ENCODE results near the gene PHYKPL. TPM values are rescaled to one million over a fixed set of nuclear protein-coding genes. Genes with fewer than 3 reads are reported as not detected.
"Not testable (repeated sequence)": the region's sequence is repeated elsewhere in the genome, so short reads cannot be mapped to it uniquely, and the experiment has no call there.

The PHYKPL gene
- total RNA-seq, 1 donor from 2014 or later, result 95.4 TPM

DNA sequence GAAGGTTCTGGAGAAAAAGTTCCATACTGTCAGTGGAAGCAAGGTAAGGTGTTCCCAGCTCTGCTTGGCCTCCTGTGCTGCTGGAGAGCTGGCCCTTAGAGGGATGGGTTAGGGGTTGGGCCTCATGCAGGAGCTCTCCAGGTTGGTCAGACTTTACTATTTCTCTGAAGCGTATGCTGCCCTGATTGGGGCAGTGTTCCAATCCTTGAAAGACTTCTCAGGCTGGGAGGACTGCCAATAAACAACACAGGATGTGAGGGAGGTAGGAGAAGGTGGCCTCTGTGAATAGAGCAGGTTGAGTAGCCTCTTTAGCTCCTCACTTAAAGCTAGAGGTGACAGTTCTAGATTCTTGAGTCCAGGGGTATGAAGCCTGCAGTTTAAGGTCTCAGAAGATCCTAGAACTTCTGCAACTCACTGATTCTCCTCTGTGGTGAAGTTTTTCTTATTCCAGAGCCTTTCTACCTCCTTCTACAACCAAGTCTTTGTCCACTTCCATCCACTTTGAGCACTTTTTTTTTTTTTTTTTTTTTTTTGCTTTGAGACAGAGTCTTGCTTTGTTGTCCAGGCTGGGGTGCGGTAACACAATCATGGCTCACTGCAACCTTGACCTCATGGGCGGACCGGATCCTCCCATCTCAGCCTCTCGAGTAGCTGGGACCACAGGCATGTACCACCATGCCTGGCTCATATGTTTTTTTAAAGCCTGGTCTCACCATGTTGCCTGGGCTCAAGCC is 25.3 kb downstream of the PHYKPL start:
- DNase-seq (ENCODE audit: low spot score), result peak; percentile 77

DNA sequence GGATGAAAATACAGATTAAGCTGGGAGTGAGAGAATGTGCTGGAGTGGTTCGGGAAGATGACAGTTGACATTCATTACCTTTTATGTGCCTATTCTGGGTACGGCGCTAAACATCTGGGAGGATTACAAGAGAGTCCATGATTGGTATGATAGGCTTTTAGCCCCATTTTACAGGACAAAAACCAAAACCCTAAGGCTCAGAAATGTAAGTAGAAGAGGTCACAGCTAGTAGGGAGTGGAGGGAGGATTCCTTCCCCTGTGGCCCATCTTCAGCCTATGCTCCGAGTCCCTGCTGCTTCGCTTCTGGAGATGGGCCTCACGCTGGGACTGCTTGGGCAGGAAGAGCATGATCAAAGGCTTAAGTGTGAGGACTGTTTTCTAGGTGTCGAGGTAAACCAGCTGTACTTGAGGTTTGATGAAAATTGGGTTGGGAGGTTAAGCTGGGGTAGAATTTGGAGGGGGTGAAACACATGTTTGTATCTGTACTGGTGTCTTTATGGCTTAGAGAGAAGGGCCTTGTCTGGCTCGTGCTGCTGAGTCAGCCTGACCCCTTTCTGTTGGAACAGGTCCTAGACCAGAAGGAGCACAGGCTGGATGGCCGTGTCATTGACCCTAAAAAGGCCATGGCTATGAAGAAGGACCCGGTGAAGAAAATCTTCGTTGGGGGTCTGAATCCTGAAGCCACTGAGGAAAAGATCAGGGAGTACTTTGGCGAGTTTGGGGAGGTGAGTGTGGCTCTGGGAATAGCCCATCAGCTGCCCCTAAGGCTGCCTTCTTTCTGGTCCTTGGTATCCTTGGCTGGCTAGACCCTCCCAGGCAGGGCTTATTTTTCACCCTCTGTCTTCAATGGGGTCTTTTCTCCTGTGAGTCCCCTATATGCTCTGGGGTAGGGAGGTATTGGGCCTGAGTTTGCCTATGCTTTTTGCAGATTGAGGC is 26.2 kb downstream of the PHYKPL start:
- no peak for DNase-seq (ENCODE audit: low spot score)

DNA sequence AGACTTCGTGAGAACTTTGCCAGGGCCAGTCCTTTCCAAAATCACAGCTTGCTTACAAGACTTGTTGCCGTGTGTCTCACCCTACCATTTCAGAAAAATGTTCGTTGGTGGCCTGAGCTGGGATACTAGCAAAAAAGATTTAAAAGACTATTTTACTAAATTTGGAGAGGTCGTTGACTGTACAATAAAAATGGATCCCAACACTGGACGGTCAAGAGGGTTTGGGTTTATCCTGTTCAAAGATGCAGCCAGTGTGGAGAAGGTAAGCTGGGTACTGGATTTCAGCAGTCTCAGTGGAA is 26.9 kb downstream of the PHYKPL start:
- no peak for DNase-seq (ENCODE audit: low spot score)

DNA sequence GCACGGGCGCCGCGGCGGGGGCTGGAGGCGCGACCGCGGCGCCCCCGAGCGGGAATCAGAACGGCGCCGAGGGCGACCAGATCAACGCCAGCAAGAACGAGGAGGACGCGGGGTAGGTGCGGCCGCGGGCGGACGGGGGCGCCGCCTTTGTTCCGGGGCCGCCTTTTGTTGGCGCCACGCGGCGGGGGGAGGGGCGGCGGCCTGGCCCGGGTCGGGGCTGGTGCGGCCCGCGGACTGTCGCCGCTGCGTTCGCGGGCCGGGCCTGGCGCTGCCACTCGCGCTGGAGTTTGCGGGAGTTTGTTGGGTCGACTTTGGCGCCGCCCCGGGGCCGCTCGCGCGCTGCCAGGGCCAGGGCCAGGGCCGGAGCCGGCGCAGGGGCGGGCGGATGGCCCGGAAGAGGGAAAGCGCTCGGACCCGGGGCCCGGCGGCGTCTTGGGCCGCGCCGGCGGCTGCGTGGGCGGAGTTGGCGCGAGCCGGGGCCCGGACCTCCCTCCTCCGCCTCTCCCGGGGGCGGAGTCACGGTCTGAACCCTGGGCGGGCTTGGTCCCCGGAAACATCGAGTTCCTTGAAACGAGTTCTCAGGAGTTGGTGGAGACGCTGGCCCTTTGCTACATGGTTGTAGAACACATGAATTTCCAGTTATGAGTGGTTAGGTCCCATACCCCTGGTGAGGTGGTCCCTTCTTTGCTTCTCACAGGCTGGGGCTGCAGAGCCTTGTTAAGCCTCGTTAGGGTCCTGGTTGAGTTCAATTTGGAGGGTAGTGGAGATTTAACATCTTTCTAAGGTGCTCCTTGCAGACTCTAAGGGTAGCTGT is 27.5 kb downstream of the PHYKPL start:
- peak; percentile 79 for DNase-seq (ENCODE audit: low spot score)

DNA sequence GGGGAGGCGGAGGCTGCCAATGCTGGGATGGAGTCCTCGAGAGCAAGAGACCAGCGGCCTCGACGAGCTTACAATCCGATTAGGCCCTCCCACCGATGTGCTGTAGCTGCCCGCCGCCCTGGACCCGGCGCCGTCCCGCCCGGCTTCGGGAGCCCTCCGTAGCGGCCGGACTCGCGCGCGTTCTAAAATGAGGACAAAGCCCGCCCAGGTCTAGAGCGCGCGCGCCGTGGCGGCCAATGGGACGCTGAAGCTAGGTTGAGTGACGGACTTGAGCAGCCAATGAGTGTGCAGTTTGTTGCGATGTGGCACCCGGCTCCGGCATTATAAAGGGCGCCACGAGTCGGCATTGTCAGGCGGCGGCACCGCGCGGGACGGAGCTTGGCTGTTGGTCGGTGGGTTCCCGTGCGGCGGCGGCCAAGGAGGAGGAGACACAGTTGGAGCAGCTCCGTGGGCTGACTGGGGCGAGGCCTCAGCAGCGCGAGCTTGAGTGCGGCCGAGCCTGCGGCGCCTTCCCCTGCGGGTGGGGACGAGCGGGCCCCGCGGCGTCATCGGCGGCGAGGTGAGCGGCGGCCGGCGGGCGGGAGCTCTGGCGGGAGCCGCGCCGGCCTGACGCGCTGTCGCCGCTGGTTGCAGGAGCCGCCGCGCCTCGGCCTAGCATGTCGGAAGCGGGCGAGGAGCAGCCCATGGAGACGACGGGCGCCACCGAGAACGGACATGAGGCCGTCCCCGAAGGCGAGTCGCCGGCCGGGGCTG is 28.2 kb downstream of the PHYKPL start, which contains the start of gene HNRNPAB:
HNRNPAB (plus strand) TSS at position 352 of the 753 bp plus-strand sequence; CDS start at position 657, 305 bp downstream.
- peak; percentile 97 for DNase-seq (ENCODE audit: low spot score)

DNA sequence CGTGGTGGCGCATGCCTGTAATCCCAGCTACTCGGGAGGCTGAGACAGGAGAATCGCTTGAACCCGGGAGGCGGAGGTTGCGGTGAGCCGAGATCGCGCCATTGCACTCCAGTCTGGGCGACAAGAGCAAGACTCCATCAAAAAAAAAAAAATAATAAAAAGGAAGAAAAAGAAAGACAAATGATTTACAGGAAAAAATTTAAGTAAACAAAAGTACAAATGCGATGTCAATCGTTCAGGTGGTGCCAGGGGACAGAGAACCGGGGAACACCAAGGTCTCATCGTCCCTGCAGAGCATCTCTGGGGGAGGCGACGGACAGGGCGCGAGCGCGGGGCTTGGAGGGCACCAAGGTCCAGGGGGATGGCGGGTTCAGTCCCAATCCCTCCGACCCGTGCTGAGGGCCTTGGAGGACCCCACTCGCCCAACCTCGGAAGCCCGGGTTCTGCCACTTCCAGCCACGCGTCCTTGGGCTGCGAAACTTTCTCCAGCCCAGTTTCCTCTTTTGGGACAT is 28.9 kb downstream of the PHYKPL start:
- no peak for DNase-seq (ENCODE audit: low spot score)

DNA sequence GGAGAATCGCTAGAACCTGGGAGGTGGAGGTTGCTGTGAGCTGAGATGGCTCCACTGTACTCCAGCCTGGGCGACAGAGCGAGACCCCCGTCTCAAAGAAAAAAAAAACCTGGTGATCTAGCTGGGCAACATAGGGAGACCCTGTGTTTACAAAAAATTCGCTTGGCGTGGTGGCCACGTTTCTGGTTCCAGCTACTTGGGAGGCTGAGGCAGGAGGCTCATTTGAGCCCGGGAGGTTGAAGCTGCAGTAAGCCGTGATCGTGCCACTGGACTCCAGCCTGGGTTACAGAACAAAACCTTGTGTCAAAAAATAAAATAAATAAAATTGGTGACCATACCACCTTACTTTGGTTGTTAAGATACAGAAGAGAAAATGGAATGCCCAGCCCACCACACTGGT is 30.1 kb downstream of the PHYKPL start:
- DNase-seq (ENCODE audit: low spot score), result no peak

DNA sequence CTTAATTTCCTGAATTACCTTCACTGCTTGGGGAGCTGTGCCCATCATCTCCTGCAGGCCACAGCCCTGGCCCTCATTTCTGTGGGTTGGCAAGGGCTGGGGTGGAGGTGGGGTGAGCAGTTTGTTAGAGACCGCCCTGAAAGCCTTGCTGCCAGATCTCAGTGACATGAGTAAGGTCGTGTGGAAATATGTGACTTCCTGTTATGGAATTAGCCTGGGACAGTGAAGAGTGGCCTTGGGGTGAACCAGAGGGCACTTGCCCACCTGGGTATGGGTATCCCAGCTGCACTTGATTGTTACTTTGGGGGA is 30.7 kb downstream of the PHYKPL start:
- no peak for DNase-seq (ENCODE audit: low spot score)

DNA sequence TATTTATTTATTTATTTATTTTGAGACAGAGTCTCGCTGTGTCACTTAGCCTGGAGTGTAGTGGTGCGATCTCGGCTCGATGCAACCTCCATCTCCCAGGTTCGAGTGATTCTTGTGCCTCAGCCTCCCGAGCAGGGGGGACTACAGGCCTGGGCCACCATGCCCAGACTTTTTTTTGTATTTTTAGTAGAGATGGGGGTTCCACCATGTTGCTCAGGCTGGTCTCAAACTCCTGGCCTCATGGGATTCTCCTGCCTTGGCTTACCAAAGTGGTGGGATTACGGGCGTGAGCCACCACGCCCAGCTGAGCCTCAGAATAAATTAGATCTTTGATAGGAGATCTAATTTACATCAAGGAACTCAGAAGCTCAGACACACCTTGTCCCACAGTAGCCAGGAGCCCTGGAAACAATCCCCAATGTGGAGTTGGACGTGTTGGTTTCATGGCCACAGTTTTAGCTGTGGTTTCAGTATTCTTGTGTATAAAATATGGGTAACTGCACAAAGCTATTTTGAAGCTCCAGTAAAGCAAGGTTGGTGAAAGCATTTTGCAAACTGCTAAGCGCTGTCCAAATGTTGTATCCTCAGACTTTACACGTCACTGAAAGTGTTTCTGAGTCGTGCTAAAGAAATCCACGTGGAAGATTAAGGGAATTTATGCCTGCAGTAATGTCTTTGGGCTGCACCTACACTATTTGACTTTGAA is 31.2 kb downstream of the PHYKPL start:
- DNase-seq (ENCODE audit: low spot score), result no peak

DNA sequence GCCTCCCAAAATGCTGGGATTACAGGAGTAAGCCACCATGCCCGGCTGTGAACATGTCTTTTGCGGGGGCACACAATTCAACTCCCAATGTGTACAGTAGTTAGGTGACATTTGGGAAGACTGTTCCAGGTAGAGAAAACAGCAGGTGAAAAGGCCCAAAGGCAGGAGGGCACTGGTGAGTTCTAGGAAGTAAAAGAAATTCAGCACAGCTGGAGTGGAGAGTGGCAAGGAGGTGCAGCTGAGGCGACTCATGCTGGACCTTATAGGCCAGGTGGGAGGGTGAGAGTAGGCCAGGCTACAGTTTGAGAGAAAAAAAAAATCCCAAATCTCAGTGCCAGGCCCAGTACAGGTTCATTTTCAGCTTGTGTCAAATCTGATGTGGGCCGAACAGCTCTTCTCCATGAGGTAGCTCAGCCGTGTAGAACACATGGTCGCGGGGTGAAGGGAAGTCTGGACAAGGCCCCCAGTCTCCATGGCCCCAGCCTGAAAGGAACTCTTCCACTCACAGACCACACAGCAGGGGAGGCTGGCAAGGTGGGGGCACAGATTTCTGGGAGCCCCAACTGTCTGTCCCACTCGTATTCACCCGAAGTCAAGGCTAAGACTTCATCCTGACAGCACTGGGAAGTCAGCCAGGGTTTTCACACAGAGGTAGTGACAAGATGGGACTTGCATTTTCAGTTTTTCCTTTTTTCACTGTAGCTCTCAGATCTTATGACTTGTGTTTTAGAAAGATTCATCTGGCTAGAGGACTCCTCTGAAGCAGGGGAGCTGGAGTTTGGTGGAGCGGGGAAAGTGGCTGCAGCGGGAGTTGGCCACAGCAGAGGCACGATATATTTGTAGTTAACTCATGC is 32.8 kb downstream of the PHYKPL start:
- DNase-seq (ENCODE audit: low spot score), result no peak

DNA sequence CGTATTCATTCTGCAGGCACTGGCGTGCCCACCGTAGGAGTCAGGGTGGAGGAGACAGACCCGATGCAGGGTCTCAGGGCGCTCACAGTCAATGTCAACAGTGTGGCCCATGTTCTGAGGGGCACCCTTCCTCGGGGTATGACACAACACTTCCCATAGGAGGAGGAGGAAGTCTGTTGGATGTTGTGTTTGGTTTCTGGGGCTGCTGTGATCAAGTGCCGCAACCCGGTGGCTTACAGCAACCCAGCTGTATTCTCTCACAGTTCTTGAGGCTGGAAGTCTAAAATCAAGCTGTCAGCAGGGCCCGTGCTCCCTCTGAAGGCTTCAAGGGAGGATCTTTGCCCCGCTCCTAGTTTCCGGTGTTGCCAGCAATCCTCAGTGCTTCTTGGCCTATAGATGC is 33.9 kb downstream of the PHYKPL start:
- no peak for DNase-seq (ENCODE audit: low spot score)

DNA sequence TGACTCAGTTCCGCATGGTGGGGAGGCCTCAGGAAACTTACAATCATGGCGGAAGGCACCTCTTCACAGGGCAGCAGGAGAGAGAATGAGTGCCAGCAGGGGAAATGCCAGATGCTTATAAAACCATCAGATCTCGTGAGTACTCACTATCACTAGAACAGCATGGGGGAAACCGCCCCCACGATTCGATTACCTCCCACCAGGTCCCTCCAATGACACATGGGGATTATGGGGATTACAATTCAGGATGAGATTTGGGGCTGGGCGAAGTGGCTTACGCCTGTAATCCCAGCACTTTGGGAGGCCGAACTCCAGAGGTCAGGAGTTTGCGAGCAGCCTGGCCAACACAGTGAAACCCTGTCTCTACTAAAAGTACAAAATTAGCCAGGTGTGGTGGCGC is 34.5 kb downstream of the PHYKPL start:
- not testable (repeated sequence) for DNase-seq (ENCODE audit: low spot score)

DNA sequence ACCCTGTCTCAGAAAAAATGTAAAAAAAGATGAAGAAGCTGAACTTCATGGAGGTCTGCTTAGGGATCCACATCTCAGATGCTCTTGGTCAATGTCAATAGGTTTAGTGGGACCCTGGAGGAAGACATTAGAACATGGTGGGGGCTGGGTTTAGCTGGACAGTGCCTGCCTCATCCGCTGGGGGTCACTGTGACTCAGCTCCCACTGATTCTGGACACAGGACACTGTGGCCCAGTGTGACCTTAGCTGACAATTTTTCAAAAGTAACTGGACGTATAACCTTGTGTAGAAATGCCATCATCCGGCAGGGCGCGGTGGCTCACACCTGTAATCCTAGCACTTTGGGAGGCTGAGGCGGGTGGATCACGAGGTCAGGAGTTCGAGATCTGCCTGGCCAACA is 35.6 kb downstream of the PHYKPL start:
- DNase-seq (ENCODE audit: low spot score), result no peak

DNA sequence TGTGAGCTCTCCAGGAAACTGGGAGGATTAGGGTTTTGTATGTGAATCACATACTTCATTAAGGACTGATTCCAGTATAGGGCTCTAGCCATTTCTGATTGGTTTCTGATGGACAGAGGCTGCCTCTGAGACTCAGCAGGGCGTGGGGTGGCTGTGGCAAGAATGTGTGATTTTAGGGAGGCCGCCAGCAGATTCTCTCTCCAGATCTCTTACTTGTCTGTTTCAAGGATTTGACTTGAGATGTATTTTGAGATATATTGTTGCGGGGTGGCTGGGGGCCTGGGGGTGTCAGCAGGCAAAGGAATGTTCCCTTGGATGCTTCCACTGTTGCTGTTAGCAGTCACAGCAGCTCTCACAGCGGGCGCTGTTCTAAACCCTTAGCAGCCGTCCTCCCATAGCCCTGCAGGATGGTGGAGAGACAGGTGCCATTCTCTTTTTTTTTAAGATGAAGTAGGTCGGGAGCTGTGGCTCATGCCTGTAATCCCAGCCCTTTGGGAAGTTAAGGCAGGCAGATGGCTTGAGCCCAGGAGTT is 36.3 kb downstream of the PHYKPL start:
- DNase-seq (ENCODE audit: low spot score), result no peak

DNA sequence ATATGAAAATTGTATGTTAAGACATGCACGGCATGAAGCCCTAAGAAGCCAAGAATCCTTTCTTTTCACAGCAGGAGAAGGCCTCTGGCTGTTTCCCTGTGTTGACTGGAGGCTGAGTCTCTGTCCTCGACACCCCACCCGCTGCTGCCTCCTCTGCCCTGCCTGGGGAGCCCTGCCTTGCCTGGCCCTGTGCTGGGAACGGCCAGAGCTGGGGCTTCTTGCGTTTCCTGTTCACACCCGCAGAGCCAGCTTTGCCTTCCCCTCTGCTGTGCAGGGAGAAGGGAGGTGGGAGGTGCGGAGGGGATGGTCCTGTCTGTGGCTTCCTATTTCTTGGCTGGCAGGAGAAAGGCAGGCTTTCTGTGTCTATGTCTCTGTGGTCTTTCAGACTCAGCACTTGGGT is 38.6 kb downstream of the PHYKPL start:
- no peak for DNase-seq (ENCODE audit: low spot score)

DNA sequence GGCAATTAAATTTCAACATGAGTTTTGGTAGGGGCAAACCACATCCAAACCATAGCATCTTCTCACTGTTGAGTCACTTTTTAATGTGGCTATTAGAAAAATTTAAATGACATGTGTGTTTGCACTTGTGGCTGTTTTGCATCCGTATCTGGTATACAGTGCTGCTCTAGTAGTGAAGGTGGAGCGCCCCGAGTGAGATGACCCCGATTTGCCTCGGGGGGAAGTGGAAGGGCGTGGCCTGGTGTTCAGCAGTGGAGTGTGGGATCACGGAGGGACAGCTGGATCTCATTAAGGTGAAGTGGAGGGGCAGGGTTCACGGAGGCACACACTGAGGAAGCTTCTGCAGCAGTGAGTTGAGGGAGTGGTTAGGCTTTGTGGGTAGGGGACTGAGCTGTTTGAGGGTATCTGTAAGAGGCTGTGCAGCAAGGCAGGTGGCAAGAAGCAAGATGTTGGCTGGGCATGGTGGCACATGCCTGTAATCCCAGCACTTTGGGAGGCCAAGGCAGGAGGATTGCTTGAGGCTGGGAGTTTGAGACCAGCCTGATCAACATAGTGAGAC is 39.3 kb downstream of the PHYKPL start:
- no peak for DNase-seq (ENCODE audit: low spot score)

DNA sequence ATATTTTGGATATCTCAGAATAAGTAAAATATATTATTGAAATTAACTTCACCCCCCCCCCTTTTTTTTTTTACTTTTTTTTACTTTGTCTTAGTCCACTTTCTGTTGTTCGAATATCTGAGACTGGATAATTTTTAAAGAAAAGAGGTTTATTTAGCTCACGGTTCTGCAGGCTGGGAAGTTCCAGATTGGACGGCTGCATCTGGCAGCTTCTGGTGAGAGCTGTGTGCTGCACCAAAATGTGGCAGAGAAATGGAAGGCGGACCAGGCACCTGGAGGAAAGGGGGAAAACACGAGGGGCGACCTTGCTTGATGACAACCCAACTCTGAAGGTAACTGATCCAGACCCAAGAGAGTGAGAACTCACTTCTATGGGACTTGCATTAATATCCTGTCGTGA is 39.8 kb downstream of the PHYKPL start:
- no peak for DNase-seq (ENCODE audit: low spot score)

DNA sequence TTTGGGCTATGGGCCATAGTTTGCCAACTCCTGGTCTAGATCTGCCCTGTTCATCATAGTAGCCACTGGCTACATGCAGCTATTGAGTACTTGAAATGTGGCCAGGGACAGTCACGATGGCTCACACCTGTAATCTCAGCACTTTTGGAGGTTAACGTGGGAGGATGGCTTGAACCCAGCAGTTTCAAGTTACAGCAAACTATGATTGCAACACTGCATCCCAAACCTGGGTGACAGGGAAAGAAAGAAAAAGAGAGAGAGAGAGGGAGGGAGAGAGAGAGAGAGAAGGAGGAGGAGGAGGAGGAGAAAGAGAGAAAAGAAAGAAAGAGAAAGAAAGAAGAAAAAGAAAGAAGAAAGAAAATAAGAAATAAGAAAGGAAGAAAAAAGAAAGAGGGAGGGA is 40.4 kb downstream of the PHYKPL start:
- DNase-seq (ENCODE audit: low spot score), result no peak

DNA sequence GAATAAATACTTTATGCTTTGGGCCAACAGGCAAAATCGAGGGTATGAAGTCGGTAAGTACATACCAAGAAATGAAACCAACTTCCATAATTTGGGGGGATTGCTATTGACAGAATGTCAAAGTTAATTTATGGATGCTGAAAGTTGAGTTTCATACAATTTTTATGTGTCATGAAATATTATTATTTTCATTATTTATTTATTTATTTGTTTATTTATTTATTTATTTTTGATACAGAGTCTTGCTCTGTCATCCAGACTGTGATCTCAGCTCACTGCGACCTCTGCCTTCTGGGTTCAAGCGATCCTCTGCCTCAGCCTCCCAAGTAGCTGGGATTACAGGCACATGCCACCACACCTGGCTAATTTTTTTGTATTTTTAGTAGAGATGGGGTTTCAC is 40.9 kb downstream of the PHYKPL start:
- DNase-seq (ENCODE audit: low spot score), result no peak

All from mucosa of gallbladder (tissue), 1 donor.